Ectodermal cell (in vitro differentiated cells): ENCODE results near the gene ZNF593OS.
A peak's percentile ranks its signal among the peaks of the same experiment; 100 is the strongest.

ENCODE experiments used
- H3K27ac ChIP-seq: 2 replicates; pipeline ENCODE4 v1.7.0; 2013; ENCODE audit warnings: mild to moderate bottlenecking, low read depth, low read length; ENCODE audit not compliant: insufficient read depth, poor library complexity, severe bottlenecking
- H3K27me3 ChIP-seq: 2 replicates; pipeline ENCODE4 v1.7.0; 2013; ENCODE audit warnings: mild to moderate bottlenecking, low read length; ENCODE audit not compliant: insufficient read depth, control insufficient read depth, poor library complexity, severe bottlenecking
- H3K36me3 ChIP-seq: one replicate; pipeline ENCODE4 v1.7.0; 2013; ENCODE audit warnings: low read length; ENCODE audit not compliant: control insufficient read depth, insufficient read depth
- H3K4me1 ChIP-seq: one replicate; pipeline ENCODE4 v1.7.0; 2013; ENCODE audit warnings: low read length; ENCODE audit not compliant: control insufficient read depth, insufficient read depth
- H3K4me3 ChIP-seq: 2 replicates; pipeline ENCODE4 v1.7.0; 2013; ENCODE audit warnings: low read depth, low read length, control low read depth; ENCODE audit not compliant: insufficient read depth
- H3K9me3 ChIP-seq: 2 replicates; pipeline ENCODE4 v1.7.0; 2013; ENCODE audit warnings: mild to moderate bottlenecking, low read length, moderate library complexity; ENCODE audit not compliant: control insufficient read depth
- WGBS, 2 experiments: methylation state at CpG; one replicate each; pipeline ENCODE4 v1.1.7; 2013; ENCODE audit warnings: missing lambda C conversion rate in 2 of 2; 5-methylcytosine and 5-hydroxymethylcytosine counted together

Gene ZNF593OS

DNA sequence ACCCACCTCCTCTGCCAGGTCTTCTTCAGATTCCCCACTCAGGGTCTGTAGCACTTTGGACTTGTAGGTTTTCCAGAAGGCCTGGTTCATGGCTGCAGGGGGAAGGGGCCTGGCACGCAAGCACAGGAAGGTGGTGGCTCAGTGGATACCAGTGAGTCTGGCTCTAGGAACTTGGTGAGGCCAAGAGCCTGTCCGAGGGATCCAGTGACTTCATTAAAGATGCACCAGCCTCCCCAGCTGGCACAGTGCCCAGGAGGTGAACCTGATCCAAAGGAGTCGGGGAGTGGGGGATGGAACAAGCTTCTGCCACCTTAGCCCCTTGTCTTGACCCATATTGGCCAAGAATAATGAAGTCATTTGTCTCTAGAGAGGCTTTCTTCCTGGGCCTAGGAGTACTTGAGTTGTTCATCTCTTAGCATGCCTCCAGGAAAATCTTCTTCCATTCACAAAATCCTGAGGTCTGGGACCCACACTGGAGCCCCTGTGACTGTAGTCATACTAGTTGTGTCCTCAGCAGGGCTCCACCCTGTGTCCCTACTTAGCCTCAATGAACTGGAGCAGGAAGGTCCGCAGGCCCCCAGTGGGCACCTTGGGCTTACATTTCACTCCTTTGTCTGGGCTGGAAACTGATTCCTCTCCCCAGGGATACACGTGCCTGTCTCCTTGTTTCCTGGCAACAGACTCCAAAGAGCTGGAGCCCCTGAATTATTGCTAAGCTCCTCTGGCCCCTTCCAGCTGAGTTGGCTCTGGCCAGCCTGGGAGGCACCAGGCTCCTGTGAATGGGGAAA lies 3.0 kb downstream of the ZNF593OS start, which contains the start of gene C1orf232:
Gene C1orf232, minus strand, starts transcription at position 554 of the 788 bp plus-strand sequence. Its CDS starts 464 bp downstream, at position 90.
- no peaks in the 10 kb centered on the region for H3K36me3 ChIP-seq
- peaks cover 26% of the 10 kb centered on the region for H3K27me3 ChIP-seq
- 60 to 61% methylated on average over 5 of the region's 5 CpGs for WGBS, 2 experiments
- peak within 1 kb of the TSS; percentile 91 for H3K27ac ChIP-seq
- H3K9me3 ChIP-seq: no peaks in the 10 kb centered on the region
- H3K4me3 ChIP-seq: peak within 1 kb of the TSS; percentile 83
- H3K4me1 ChIP-seq: peaks cover 51% of the 10 kb centered on the region

DNA sequence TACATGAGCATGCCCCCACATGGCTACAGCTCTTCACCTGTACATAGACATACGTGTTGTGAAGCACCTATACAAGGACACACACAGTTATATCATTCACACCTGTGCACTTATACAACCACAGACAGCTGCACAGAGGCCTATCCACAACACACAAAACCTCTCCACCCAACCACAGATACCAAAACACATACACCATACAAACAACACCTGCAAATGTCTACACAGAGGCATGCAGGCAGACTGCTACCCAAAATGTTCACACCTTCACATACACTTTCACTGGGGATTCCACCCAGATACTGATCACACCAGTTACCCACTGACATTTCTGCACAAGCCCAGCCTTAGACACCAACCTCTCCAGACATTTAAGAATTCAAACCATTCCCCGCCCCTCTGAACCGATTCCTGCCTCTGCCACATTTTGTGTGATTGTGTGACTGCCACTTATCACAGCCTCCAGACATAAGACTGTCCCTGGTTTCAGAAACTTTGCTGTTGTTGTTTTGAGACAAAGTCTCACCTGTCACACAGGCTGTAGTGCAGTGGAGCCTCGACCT lies 4.8 kb downstream of the ZNF593OS start:
- Histone ChIP-seq H3K27ac (no peak overlapping the region), H3K9me3 (no peaks in the 10 kb centered on the region), H3K36me3 (no peaks in the 10 kb centered on the region), H3K27me3 (peaks cover 44% of the 10 kb centered on the region), H3K4me1 (peaks cover 51% of the 10 kb centered on the region), H3K4me3 (no peak overlapping the region)
- 92% methylated on average over 4 of the region's 4 CpGs for WGBS, 2 experiments

GRCh38 chr1:26164861-26165842 lies 6.5 kb downstream of the ZNF593OS start:
- Histone ChIP-seq H3K4me1 (peaks cover 42% of the 10 kb centered on the region), H3K4me3 (peak overlapping the region; percentile 10), H3K27ac (no peak overlapping the region), H3K9me3 (no peaks in the 10 kb centered on the region), H3K27me3 (peaks cover 60% of the 10 kb centered on the region), H3K36me3 (no peaks in the 10 kb centered on the region)
- 44 to 48% methylated on average over 19 of the region's 19 CpGs for WGBS, 2 experiments

- Histone ChIP-seq H3K36me3 (no peaks in the 10 kb centered on the region), H3K4me1 (peaks cover 43% of the 10 kb centered on the region), H3K9me3 (no peaks in the 10 kb centered on the region), H3K4me3 (peak overlapping the region; percentile 34), H3K27me3 (peaks cover 67% of the 10 kb centered on the region), H3K27ac (peak overlapping the region; percentile 26)
- WGBS, 2 experiments: 10% methylated on average over 72 of the region's 72 CpGs
These were observed 7.4 kb downstream of the ZNF593OS start for GRCh38 chr1:26164036-26164860.

GRCh38 chr1:26163684-26164035 lies 8.0 kb downstream of the ZNF593OS start:
- Histone ChIP-seq H3K27ac (no peak overlapping the region), H3K4me1 (peaks cover 43% of the 10 kb centered on the region), H3K36me3 (no peaks in the 10 kb centered on the region), H3K4me3 (peak overlapping the region; percentile 34), H3K27me3 (peaks cover 67% of the 10 kb centered on the region), H3K9me3 (no peaks in the 10 kb centered on the region)
- 88 to 89% methylated on average over 9 of the region's 9 CpGs for WGBS, 2 experiments

- Histone ChIP-seq H3K27me3 (peaks cover 79% of the 10 kb centered on the region), H3K27ac (no peak overlapping the region), H3K9me3 (no peaks in the 10 kb centered on the region), H3K4me1 (peaks cover 44% of the 10 kb centered on the region), H3K36me3 (no peaks in the 10 kb centered on the region), H3K4me3 (peak overlapping the region; percentile 44)
- WGBS, 2 experiments: 29 to 33% methylated on average over 21 of the region's 21 CpGs
These were observed 9.4 kb downstream of the ZNF593OS start for GRCh38 chr1:26162220-26162709.

- WGBS, 2 experiments: 1% methylated on average over 98 of the region's 98 CpGs
- H3K4me3 ChIP-seq: peak overlapping the region; percentile 44
- H3K4me1 ChIP-seq: peaks cover 50% of the 10 kb centered on the region
These were observed 10.0 kb downstream of the ZNF593OS start for GRCh38 chr1:26161415-26162219.

DNA sequence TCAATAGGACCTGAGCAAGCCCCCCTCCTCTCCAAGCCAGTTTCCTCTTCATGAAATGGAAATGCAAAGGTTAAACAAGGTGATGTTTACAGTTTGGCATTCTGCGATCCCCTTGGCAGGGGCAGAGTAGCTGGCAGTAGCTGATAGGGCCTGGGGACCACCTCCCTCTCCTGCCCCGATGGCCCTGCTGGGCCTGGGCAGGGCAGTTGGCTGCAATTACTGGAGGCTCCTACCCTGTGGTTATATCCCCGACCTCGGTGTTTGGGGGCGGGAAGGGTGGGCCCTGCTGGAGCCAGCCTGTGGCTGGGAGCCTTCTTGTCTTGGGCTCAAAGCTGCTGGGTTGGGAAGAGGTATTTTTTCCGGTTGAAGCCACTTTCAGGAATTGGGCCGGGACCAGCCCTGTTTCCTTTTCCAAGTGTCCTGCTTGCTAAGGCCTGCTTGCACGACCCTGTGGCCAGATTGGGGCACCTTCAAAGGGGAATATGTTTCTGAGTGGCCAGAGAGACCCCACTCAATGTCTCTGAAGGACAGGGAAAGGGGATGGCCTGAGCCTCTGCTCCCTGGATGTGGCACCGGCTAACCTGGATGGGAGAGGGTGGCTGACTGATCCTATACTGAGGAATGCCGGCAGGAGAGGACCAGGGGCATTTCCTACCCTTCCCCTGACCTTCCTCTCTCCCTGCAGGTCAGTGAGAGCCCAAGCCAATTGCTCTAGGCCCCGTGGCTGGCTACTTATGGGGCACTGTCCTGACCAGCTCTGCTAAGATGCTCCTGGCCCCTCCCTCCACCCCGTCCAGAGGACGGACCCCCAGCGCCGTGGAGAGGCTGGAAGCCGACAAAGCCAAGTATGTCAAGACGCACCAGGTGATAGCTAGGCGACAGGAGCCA lies 10.9 kb downstream of the ZNF593OS start:
- Histone ChIP-seq H3K9me3 (no peaks in the 10 kb centered on the region), H3K4me1 (peaks cover 56% of the 10 kb centered on the region), H3K27me3 (peaks cover 88% of the 10 kb centered on the region), H3K27ac (no peak overlapping the region), H3K4me3 (peak overlapping the region; percentile 44), H3K36me3 (no peaks in the 10 kb centered on the region)
- 27 to 29% methylated on average over 18 of the region's 18 CpGs for WGBS, 2 experiments

More at GRCh38 chr1:26161415-26162219, 10.0 kb downstream of the ZNF593OS start:
- Histone ChIP-seq H3K36me3 (no peaks in the 10 kb centered on the region), H3K27ac (no peak overlapping the region), H3K27me3 (peaks cover 85% of the 10 kb centered on the region), H3K9me3 (no peaks in the 10 kb centered on the region)
